Activated CD8-positive, alpha-beta T cell treated with anti-CD3 and anti-CD28 coated beads, Interleukin-2, amount 10 ng/mL, durations not matched to agents 7 days and 5 days (primary cell): Measurements from ENCODE around the gene FOXD2. TPM values are rescaled to one million over a fixed set of nuclear protein-coding genes. Genes with fewer than 3 reads are reported as not detected.

Experiments
- ATAC-seq: fragments of 150-1000 bp; cut with Tn5 transposase; one replicate; pipeline ENCODE4 v1.10.0; 2021; ENCODE audit warnings: moderate library complexity
- CTCF ChIA-PET: fragments of 350-600 bp; sonication (Branson Sonifier 250); formaldehyde crosslinking; loops from one replicate; lab custom pipeline; 2021; ENCODE audit warnings: antibody characterized with exemption; lab: Charles Lee
- POLR2A ChIA-PET: fragments of 350-600 bp; sonication (Branson Sonifier 250); formaldehyde crosslinking; loops from one replicate; lab custom pipeline; 2021; ENCODE audit warnings: antibody characterized with exemption; lab: Charles Lee
- DNase-seq: peaks from one replicate; pipeline ENCODE4 v3.0.0-alpha.2; 2020
- H3K27ac Mint-ChIP-seq: one replicate; pipeline ENCODE4 v1.8.0; 2021; ENCODE audit warnings: mild to moderate bottlenecking, mixed read lengths
- H3K27me3 Mint-ChIP-seq: one replicate; pipeline ENCODE4 v1.8.0; 2021; ENCODE audit warnings: low read depth, mixed read lengths
- H3K36me3 Mint-ChIP-seq: one replicate; pipeline ENCODE4 v1.8.0; 2021; ENCODE audit warnings: low read depth, mixed read lengths
- H3K4me1 Mint-ChIP-seq: one replicate; pipeline ENCODE4 v1.8.0; 2021; ENCODE audit warnings: low read depth, mixed read lengths
- H3K4me3 Mint-ChIP-seq: one replicate; pipeline ENCODE4 v1.8.0; 2021; ENCODE audit warnings: mild to moderate bottlenecking, mixed read lengths
- H3K9me3 Mint-ChIP-seq: one replicate; pipeline ENCODE4 v1.8.0; 2022; ENCODE audit warnings: mixed read lengths; ENCODE audit not compliant: insufficient read depth
- total RNA-seq, 2 experiments: library from RNA; stranded (reverse); gene quantifications; one replicate each; pipeline ENCODE4 v1.2.3, GENCODE V29; 2021

FOXD2 gene
- total RNA-seq, 2 experiments from 2014 or later: 0.24 to 0.31 TPM

- ChIA-PET POLR2A (no interaction called here), CTCF (interaction anchor here (1.0 to 2.5 kb wide), 5 partner anchors 14 to 308 kb away, joined by 3 to 10 read pairs (median 4); partner anchors contain the start of gene FOXD2)
- peaks cover 51% of the 10 kb centered on the region for H3K27me3 Mint-ChIP-seq
- ATAC-seq (peak; percentile 40), DNase-seq (no peak)
- H3K36me3 Mint-ChIP-seq: no peaks in the 10 kb centered on the region
- no peaks in the 10 kb centered on the region for H3K9me3 Mint-ChIP-seq
- no peak overlapping the region for H3K27ac Mint-ChIP-seq
- no peak overlapping the region for H3K4me3 Mint-ChIP-seq
- peaks cover 7% of the 10 kb centered on the region for H3K4me1 Mint-ChIP-seq
Measured at GRCh38 chr1:47417170-47418044, 20.4 kb upstream of the FOXD2 start.

GRCh38 chr1:47418122-47418521 lies 19.7 kb upstream of the FOXD2 start:
- Mint-ChIP-seq H3K9me3 (no peaks in the 10 kb centered on the region), H3K4me1 (peaks cover 7% of the 10 kb centered on the region), H3K27ac (no peak overlapping the region), H3K36me3 (no peaks in the 10 kb centered on the region), H3K4me3 (no peak overlapping the region), H3K27me3 (peaks cover 51% of the 10 kb centered on the region)
- DNase-seq (no peak), ATAC-seq (no peak)
- CTCF ChIA-PET: interaction anchor here (1.1 to 2.5 kb wide), 4 partner anchors 14 to 308 kb away, joined by 4 to 10 read pairs (median 4); partner anchors contain the start of gene FOXD2
- POLR2A ChIA-PET: no interaction called here

GRCh38 chr1:47418681-47419325 lies 19.0 kb upstream of the FOXD2 start:
- H3K27ac Mint-ChIP-seq: no peak overlapping the region
- ATAC-seq (no peak), DNase-seq (no peak)
- H3K36me3 Mint-ChIP-seq: no peaks in the 10 kb centered on the region
- no peak overlapping the region for H3K4me3 Mint-ChIP-seq
- H3K4me1 Mint-ChIP-seq: peaks cover 7% of the 10 kb centered on the region
- no peaks in the 10 kb centered on the region for H3K9me3 Mint-ChIP-seq
- POLR2A ChIA-PET: no interaction called here
- CTCF ChIA-PET: interaction anchor here (1.3 to 2.5 kb wide), 4 partner anchors 13 to 292 kb away, joined by 3 to 10 read pairs (median 4); partner anchors contain the start of gene FOXD2
- peaks cover 49% of the 10 kb centered on the region for H3K27me3 Mint-ChIP-seq

- H3K4me3 Mint-ChIP-seq: no peak overlapping the region
- DNase-seq (no peak), ATAC-seq (no peak)
- H3K4me1 Mint-ChIP-seq: peaks cover 7% of the 10 kb centered on the region
- ChIA-PET POLR2A (no interaction called here), CTCF (interaction anchor here (1.4 to 1.8 kb wide), 3 partner anchors 16 to 305 kb away, joined by 3 to 5 read pairs (median 4); partner anchors contain the start of gene FOXD2)
- no peak overlapping the region for H3K27ac Mint-ChIP-seq
- no peaks in the 10 kb centered on the region for H3K36me3 Mint-ChIP-seq
- no peaks in the 10 kb centered on the region for H3K9me3 Mint-ChIP-seq
- peaks cover 40% of the 10 kb centered on the region for H3K27me3 Mint-ChIP-seq
Measured at GRCh38 chr1:47420547-47420946, 17.3 kb upstream of the FOXD2 start.

- DNase-seq: no peak
- ChIA-PET CTCF (interaction anchor here (0.8 to 1.3 kb wide), 4 partner anchors 13 to 330 kb away, joined by 3 to 11 read pairs (median 4); partner anchors contain the start of gene FOXD2), POLR2A (no interaction called here)
- no peak for ATAC-seq
- Mint-ChIP-seq H3K36me3 (no peaks in the 10 kb centered on the region), H3K9me3 (no peaks in the 10 kb centered on the region), H3K27ac (no peak overlapping the region), H3K27me3 (peaks cover 16% of the 10 kb centered on the region), H3K4me1 (no peaks in the 10 kb centered on the region), H3K4me3 (no peak overlapping the region)
Measured at GRCh38 chr1:47423872-47424271, 14.0 kb upstream of the FOXD2 start.

- ATAC-seq: no peak
- no peak for DNase-seq
- ChIA-PET CTCF (interaction anchor here (1.1 to 1.3 kb wide), 4 partner anchors 12 to 302 kb away, joined by 3 to 11 read pairs (median 4); partner anchors contain the start of gene FOXD2), POLR2A (no interaction called here)
- Mint-ChIP-seq H3K4me1 (no peaks in the 10 kb centered on the region), H3K27me3 (peaks cover 11% of the 10 kb centered on the region), H3K27ac (no peak overlapping the region), H3K4me3 (no peak overlapping the region), H3K36me3 (no peaks in the 10 kb centered on the region), H3K9me3 (no peaks in the 10 kb centered on the region)
Measured at GRCh38 chr1:47424336-47424982, 13.4 kb upstream of the FOXD2 start.

- H3K4me3 Mint-ChIP-seq: no peak overlapping the region
- peaks cover 37% of the 10 kb centered on the region for H3K36me3 Mint-ChIP-seq
- H3K4me1 Mint-ChIP-seq: peaks cover 48% of the 10 kb centered on the region
- no peak for DNase-seq
- POLR2A ChIA-PET: no interaction called here
- ATAC-seq: no peak
- H3K27me3 Mint-ChIP-seq: peaks cover 23% of the 10 kb centered on the region
- H3K27ac Mint-ChIP-seq: no peak overlapping the region
- CTCF ChIA-PET: interaction anchor here (0.9 to 2.7 kb wide), 10 partner anchors 11 to 295 kb away, joined by 3 to 18 read pairs (median 4); partner anchors contain the start of gene CMPK1
- H3K9me3 Mint-ChIP-seq: no peaks in the 10 kb centered on the region
Measured at GRCh38 chr1:47431534-47431933, 6.3 kb upstream of the FOXD2 start.

GRCh38 chr1:47432071-47433036 lies 5.5 kb upstream of the FOXD2 start:
- no peak overlapping the region for H3K27ac Mint-ChIP-seq
- ChIA-PET POLR2A (no interaction called here), CTCF (interaction anchor here (0.6 to 2.7 kb wide), 12 partner anchors 10 to 295 kb away, joined by 3 to 18 read pairs (median 4); partner anchors contain the start of gene CMPK1)
- peak overlapping the region; percentile 4 for H3K4me3 Mint-ChIP-seq
- peak; percentile 6 for ATAC-seq
- H3K9me3 Mint-ChIP-seq: no peaks in the 10 kb centered on the region
- peaks cover 49% of the 10 kb centered on the region for H3K4me1 Mint-ChIP-seq
- H3K36me3 Mint-ChIP-seq: peaks cover 39% of the 10 kb centered on the region
- peak; percentile 68 for DNase-seq
- peaks cover 23% of the 10 kb centered on the region for H3K27me3 Mint-ChIP-seq

GRCh38 chr1:47433037-47433421 lies 4.8 kb upstream of the FOXD2 start:
- Mint-ChIP-seq H3K27me3 (peaks cover 23% of the 10 kb centered on the region), H3K36me3 (peaks cover 39% of the 10 kb centered on the region), H3K4me1 (peaks cover 49% of the 10 kb centered on the region), H3K4me3 (no peak overlapping the region), H3K9me3 (no peaks in the 10 kb centered on the region), H3K27ac (no peak overlapping the region)
- POLR2A ChIA-PET: no interaction called here
- no peak for DNase-seq
- no peak for ATAC-seq
- CTCF ChIA-PET: interaction anchor here (0.6 to 2.7 kb wide), 7 partner anchors 15 to 294 kb away, joined by 3 to 18 read pairs (median 5); no protein-coding TSS in a partner anchor

GRCh38 chr1:47433477-47434050 lies 4.3 kb upstream of the FOXD2 start:
- peaks cover 51% of the 10 kb centered on the region for H3K4me1 Mint-ChIP-seq
- DNase-seq (no peak), ATAC-seq (no peak)
- CTCF ChIA-PET: interaction anchor here (3.3 to 6.1 kb wide), 3 partner anchors 15 to 292 kb away, joined by 28 to 71 read pairs (median 46); no protein-coding TSS in a partner anchor
- H3K4me3 Mint-ChIP-seq: no peak overlapping the region
- no peak overlapping the region for H3K27ac Mint-ChIP-seq
- peaks cover 39% of the 10 kb centered on the region for H3K36me3 Mint-ChIP-seq
- peaks cover 24% of the 10 kb centered on the region for H3K27me3 Mint-ChIP-seq
- POLR2A ChIA-PET: no interaction called here
- H3K9me3 Mint-ChIP-seq: no peaks in the 10 kb centered on the region
